ENCODE measurements around the gene LIX1.

The LIX1 gene

GRCh38 chr5:97164846-97165245 lies 22.4 kb upstream of the LIX1 start:
- no peak overlapping the region for H3K27ac ChIP-seq (ENCODE audit: low read depth, low read length)
- no peak overlapping the region for H3K4me2 ChIP-seq (ENCODE audit: low read length)
- H3K4me1 ChIP-seq (ENCODE audit: control insufficient read depth, low read length), result peaks cover 5% of the 10 kb centered on the region
- no peaks in the 10 kb centered on the region for H4K20me1 ChIP-seq (ENCODE audit: control insufficient read depth, insufficient read depth, low read depth, low read length)
- TF ChIP-seq, protein P1, sequence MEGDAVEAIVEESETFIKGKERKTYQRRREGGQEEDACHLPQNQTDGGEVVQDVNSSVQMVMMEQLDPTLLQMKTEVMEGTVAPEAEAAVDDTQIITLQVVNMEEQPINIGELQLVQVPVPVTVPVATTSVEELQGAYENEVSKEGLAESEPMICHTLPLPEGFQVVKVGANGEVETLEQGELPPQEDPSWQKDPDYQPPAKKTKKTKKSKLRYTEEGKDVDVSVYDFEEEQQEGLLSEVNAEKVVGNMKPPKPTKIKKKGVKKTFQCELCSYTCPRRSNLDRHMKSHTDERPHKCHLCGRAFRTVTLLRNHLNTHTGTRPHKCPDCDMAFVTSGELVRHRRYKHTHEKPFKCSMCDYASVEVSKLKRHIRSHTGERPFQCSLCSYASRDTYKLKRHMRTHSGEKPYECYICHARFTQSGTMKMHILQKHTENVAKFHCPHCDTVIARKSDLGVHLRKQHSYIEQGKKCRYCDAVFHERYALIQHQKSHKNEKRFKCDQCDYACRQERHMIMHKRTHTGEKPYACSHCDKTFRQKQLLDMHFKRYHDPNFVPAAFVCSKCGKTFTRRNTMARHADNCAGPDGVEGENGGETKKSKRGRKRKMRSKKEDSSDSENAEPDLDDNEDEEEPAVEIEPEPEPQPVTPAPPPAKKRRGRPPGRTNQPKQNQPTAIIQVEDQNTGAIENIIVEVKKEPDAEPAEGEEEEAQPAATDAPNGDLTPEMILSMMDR (IDR thresholded peaks at IDR 0.05; ENCODE audit: low read depth, low read length, poor library complexity, severe bottlenecking), result no peak
- TF ChIP-seq EZH2phosphoT487 (IDR thresholded peaks at IDR 0.05; ENCODE audit: borderline replicate concordance, low read length), result no peak
- H3K9me3 ChIP-seq (ENCODE audit: control insufficient read depth, insufficient read depth, low read length), result no peaks in the 10 kb centered on the region
- H3F3A ChIP-seq (ENCODE audit: control insufficient read depth, insufficient read depth), result peaks cover 19% of the 10 kb centered on the region
- H3K36me3 ChIP-seq (ENCODE audit: control insufficient read depth, low read length), result peaks cover 88% of the 10 kb centered on the region
- H3K4me3 ChIP-seq (ENCODE audit: low read length), result no peak overlapping the region
- H3K79me2 ChIP-seq (ENCODE audit: control insufficient read depth, low read length), result no peaks in the 10 kb centered on the region
- no peaks in the 10 kb centered on the region for H3K9me2 ChIP-seq (replicated peaks; ENCODE audit: control insufficient read depth, low read length)
- H3K27me3 ChIP-seq (ENCODE audit: control insufficient read depth, low read length), result no peaks in the 10 kb centered on the region

DNA sequence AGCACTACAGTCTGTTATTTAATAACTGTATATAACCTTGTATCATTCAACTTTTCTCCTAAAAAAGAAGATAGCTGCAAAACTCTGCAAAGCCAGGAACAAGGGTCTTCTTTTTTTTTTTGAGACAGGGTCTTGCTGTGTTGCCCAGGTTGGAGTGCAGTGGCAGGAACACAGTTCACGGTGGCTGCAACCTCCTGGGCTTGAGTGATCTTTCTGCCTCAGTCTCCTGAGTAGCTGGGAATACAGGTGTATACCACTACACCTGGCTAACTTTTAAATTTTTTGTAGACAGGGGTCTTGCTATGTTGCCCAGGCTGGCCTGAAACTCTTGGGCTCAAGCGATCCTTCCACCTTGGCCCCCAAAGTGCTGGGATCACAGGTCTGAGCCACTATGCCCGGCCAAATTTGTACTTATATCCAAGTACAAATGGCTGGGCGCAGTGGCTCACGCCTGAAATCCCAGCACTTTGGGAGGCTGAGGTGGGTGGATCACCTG lies 21.4 kb upstream of the LIX1 start:
- TF ChIP-seq EZH2phosphoT487 (IDR thresholded peaks at IDR 0.05; ENCODE audit: borderline replicate concordance, low read length), result no peak
- TF ChIP-seq, protein P1 (IDR thresholded peaks at IDR 0.05; ENCODE audit: low read depth, low read length, poor library complexity, severe bottlenecking), result no peak
- Histone ChIP-seq H3K9me2 (replicated peaks; ENCODE audit: control insufficient read depth, low read length) (no peaks in the 10 kb centered on the region), H3K4me1 (ENCODE audit: control insufficient read depth, low read length) (peaks cover 5% of the 10 kb centered on the region), H3K79me2 (ENCODE audit: control insufficient read depth, low read length) (no peaks in the 10 kb centered on the region), H3K36me3 (ENCODE audit: control insufficient read depth, low read length) (peaks cover 83% of the 10 kb centered on the region), H3K4me2 (ENCODE audit: low read length) (no peak overlapping the region), H3K4me3 (ENCODE audit: low read length) (no peak overlapping the region), H3K27ac (ENCODE audit: low read depth, low read length) (no peak overlapping the region), H3K27me3 (ENCODE audit: control insufficient read depth, low read length) (no peaks in the 10 kb centered on the region), H3K9me3 (ENCODE audit: control insufficient read depth, insufficient read depth, low read length) (no peaks in the 10 kb centered on the region), H4K20me1 (ENCODE audit: control insufficient read depth, insufficient read depth, low read depth, low read length) (no peaks in the 10 kb centered on the region), H3F3A (ENCODE audit: control insufficient read depth, insufficient read depth) (peaks cover 19% of the 10 kb centered on the region)

- H3F3A ChIP-seq (ENCODE audit: control insufficient read depth, insufficient read depth), result peaks cover 19% of the 10 kb centered on the region
Measured at GRCh38 chr5:97163360-97163764, 21.0 kb upstream of the LIX1 start.

More at GRCh38 chr5:97163360-97163764, 21.0 kb upstream of the LIX1 start:
- peaks cover 79% of the 10 kb centered on the region for H3K36me3 ChIP-seq (ENCODE audit: control insufficient read depth, low read length)
- H3K27ac ChIP-seq (ENCODE audit: low read depth, low read length), result no peak overlapping the region
- H3K27me3 ChIP-seq (ENCODE audit: control insufficient read depth, low read length), result no peaks in the 10 kb centered on the region
- H3K4me1 ChIP-seq (ENCODE audit: control insufficient read depth, low read length), result peaks cover 5% of the 10 kb centered on the region
- H4K20me1 ChIP-seq (ENCODE audit: control insufficient read depth, insufficient read depth, low read depth, low read length), result no peaks in the 10 kb centered on the region
- H3K4me3 ChIP-seq (ENCODE audit: low read length), result no peak overlapping the region
- H3K9me2 ChIP-seq (replicated peaks; ENCODE audit: control insufficient read depth, low read length), result no peaks in the 10 kb centered on the region
- peaks cover 2% of the 10 kb centered on the region; the same call in 1 of the 2 replicates for H3K9me3 ChIP-seq (ENCODE audit: control insufficient read depth, insufficient read depth, low read length)
- H3K4me2 ChIP-seq (ENCODE audit: low read length), result no peak overlapping the region
- H3K79me2 ChIP-seq (ENCODE audit: control insufficient read depth, low read length), result no peaks in the 10 kb centered on the region
- TF ChIP-seq, protein P1 (IDR thresholded peaks at IDR 0.05; ENCODE audit: low read depth, low read length, poor library complexity, severe bottlenecking), result peak; percentile 67
- no peak for TF ChIP-seq EZH2phosphoT487 (IDR thresholded peaks at IDR 0.05; ENCODE audit: borderline replicate concordance, low read length)
